HG03139 (cell line): ENCODE results near the gene ZNF831.

ENCODE experiments used
- ATAC-seq: cut with Tn5 transposase; IDR thresholded peaks from one replicate; pipeline ENCODE4 v1.9.1; 2021; ENCODE audit not compliant: unreplicated experiment

Gene ZNF831

DNA sequence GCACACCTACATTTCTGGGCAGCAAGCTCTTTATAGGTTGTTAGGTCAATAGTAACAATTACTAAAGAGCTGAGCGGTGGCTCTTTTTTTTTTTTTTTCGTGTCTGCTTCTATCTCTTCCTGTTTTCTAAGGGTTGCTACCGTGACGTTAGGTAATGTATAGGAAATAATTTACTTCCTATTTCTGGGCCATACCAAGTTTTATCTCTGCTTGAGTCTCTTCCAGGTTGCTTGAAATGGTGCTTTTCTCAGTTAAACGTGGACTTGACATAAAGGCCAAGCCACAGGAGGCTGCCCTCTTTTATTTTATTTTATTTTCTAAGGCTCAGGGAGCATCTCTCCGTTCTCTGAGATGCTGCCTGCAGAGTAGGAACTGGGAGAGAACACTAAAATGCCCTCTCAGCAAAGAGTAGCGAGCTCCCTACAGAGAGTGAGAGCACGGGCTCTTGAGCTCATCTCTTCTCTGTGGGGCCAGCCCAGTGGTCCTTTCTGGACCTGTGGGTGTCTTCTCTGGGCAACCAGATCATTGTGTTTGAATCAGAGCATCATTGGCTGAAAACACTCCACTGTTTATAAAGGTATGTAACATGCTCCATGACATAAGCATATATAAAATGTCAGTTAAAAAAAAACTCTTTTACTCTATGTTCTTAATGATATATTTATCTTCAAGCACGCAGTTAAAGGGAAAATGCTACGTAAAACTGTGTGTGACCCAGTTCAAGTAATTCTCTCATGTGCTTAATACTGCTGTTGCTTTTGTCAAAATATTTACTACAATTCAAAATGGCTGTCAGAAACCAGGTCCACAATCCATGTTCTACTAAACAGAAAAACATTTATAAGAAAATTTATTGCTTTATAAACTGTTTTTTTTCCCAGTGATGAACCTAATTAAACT, at the start of gene ZNF831:
TSS of gene ZNF831 (plus strand) at position 191 of the 900 bp plus-strand sequence. CDS start 27,199 bp downstream, outside the sequence.
- ATAC-seq, result no peak

- ATAC-seq, result no peak
These were observed 46.1 kb upstream of the ZNF831 start for GRCh38 chr20:59117526-59117925.

DNA sequence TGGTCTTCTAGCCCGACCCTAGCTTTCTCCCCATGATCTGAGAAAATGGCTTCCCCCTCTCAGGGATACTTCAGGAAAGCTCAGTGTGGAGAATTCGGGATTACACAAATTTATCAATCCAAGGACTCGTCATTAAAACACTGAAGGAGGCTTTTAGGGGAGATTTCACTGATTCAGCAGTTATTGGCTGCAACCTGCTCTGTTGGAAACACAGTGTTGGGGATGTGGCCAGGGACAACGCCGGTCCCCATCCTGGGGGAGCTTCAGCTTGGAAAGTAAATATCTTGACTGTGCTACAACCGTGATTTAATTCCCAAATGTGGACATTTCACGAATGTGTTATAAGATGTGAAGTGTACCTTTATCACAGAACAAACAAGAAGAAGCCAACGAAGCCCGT, 44.8 kb upstream of the ZNF831 start:
- ATAC-seq, result no peak

DNA sequence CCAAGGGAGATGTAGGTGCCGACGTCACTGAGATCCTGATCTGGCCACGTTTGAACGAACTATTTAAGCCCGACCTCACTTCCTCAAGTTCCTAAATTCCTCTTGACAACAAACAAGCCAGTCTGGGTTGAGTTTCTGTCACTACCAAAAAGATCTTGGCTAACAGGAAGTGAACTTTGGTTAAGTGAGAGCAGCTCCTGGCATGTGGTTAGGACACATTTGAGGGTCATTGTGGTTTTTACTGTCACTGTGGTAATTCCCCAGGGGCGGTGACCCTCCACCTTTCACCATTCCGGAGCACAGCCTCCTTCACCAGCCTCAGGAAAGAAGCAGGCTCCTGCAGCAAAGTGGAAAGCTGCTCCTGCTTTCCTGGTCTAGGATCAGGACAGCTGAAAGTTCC, 43.1 kb upstream of the ZNF831 start:
- ATAC-seq, result no peak

GRCh38 chr20:59120919-59121318, 42.7 kb upstream of the ZNF831 start:
- no peak for ATAC-seq

GRCh38 chr20:59121714-59122565, 41.7 kb upstream of the ZNF831 start:
- ATAC-seq, result no peak

GRCh38 chr20:59122566-59122919, 41.1 kb upstream of the ZNF831 start:
- no peak for ATAC-seq

GRCh38 chr20:59123011-59123677, 40.5 kb upstream of the ZNF831 start:
- ATAC-seq, result no peak

- ATAC-seq, result no peak
These were observed 39.9 kb upstream of the ZNF831 start for GRCh38 chr20:59123678-59124255.

DNA sequence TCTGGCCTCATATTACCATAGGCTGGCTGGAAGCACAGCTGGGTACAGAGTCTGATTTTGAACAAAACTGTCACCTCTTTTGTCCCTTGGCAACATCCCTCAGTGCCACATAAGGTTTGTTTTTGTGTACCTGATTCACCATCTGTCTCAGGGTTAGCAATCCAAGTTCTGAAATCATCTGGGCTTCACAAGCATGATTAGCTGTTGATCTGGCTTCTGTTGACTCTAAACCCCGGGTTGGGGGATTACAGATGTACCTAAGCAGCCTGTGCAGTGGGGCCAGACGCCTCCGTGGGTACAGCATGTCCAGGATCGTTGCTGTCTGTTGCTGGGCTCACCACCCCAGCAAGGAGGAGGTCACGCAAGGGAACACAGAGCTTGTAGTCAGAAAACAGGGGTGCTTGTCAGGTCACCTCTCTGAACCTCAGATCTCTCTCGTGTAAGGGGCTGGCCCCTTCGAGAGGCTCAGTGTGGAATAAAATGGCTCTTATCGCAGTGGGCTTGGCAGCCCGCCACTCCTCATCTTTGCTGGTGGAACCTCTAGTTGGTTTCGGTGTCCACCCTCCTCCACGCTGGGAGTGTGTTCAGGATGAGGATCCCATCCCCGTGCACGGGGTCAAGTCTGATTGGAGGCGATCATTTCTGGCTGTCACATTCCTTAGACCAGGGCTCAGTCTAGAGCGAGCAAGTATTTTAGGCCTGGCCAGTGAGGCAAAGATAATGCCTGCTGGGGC, 39.2 kb upstream of the ZNF831 start:
- ATAC-seq, result no peak

- ATAC-seq, result no peak
These were observed 38.3 kb upstream of the ZNF831 start for GRCh38 chr20:59125332-59125731.

DNA sequence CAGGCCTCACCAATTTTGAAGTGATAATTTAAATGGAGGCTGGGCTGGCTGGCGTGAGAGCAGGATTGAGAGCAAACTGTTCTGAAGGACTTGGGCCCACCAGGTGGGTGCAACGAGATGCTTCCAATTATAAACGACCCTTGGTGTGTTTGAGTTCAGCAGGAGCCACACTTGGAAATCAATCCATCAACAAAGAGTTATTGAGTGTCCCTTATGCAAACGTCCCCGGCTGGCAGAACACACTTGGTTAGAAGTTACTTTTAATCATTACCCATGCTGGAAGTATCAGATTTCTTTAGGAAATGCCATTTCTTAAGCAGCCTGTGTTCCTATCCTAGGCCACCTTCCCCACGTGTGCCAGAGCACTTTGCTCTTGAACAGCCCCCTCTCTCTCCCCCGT, 37.8 kb upstream of the ZNF831 start:
- no peak for ATAC-seq

DNA sequence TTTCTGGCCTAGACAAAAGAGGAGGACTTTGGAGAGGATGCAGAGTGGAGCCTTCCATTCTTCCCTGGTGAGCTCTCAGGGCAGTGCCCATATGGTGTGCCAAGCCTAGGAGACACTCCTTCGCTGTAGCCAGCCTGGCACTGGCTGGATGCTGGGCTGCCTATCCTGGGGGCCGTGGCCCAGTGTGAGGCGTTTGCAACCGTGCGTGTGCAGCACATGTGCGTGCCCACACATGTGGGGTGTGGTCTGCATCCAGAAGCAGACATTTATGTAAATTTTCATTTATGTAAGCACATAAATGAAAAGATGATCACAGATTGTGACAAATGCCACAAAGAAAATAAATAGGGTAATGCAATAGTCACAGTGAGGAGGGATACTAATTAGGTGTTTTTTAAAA, 35.8 kb upstream of the ZNF831 start:
- no peak for ATAC-seq

- ATAC-seq, result no peak
These were observed 31.9 kb upstream of the ZNF831 start for GRCh38 chr20:59131551-59132285.

- no peak for ATAC-seq
These were observed 29.4 kb upstream of the ZNF831 start for GRCh38 chr20:59134182-59134581.

- no peak for ATAC-seq
These were observed 28.5 kb upstream of the ZNF831 start for GRCh38 chr20:59135093-59135492.

DNA sequence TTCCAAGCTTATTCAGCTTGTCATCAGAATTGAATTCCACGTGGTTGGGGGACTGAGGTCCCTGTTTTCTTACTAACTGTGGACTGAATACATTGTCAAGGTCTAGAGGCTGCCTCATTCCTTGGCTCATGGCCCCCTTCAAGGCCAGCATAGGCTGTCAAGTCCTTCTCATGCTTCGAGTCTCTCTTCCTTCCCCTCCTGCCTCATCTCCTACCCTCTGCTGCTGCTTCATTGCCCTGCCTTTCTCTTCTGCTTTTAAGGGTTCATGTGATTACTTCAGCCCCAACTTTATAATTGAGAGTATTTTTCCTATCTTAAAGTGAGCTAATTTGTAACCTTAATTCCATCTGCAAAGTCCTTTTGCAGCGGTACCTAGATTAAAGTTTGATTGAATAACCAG, 27.6 kb upstream of the ZNF831 start:
- ATAC-seq, result no peak

DNA sequence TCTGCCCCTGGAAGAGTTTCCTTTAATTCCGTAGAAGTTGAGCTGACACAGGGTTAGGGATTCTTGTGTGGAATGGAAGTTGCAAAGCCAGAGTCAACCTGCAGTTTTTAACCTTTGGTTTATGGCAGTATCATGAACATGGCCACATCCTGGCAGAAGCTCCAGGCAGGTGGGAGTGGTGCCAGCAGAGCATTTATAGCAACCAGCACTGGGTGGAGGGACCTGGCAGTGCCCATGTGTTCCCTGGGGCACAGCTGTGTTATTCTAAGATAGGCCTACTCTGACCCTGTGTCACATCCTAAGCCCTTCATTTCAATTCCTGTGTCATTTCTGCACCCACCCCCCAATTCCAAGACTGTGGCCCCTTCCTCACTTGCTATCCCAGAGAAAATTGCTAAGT, 26.1 kb upstream of the ZNF831 start:
- ATAC-seq, result no peak

DNA sequence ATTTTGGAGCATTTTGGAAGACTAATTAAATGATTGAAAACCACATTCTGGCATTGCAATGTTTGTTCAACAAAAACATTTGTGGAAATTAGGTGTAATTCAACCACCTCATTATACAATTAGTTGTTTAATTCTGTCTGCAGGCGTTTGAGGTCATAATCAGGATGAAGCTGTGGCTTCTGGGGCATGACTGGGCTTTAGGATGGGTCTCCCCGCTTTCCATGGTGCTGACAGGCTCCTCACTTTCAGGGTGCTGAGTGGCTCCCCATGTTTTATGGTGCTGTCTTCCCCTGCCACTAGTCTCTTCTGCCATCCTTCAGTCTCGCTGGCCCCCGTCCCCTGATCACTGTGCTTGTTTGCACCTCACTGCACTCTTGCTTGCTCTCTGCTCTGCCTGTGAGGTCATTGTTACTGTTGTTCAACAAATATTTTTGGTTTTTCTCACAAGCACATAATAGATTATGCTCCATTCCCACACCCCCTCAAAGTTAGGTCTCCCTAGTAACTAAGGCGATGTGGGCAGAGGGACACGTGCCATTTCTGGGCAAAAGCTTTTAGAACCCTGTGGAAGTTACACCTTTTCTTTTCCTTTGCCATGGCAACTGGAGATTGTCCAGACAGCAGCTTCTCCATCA, 25.4 kb upstream of the ZNF831 start:
- no peak for ATAC-seq
